OCI-LY7 (cell line): ENCODE data around the gene SMIM11. TPM values are rescaled to one million over a fixed set of nuclear protein-coding genes. Genes with fewer than 3 reads are reported as not detected.
A peak's percentile ranks its signal among the peaks of the same experiment; 100 is the strongest.
"Not testable (repeated sequence)": the region's sequence is repeated elsewhere in the genome, so short reads cannot be mapped to it uniquely, and the experiment has no call there.

ENCODE experiments used
- BruUV-seq: library from RNA; stranded (reverse); fragments of 400-500 nt; replicated peaks from 2 replicates; lab custom pipeline; 2021; lab: Mats Ljungman, UMichigan
- CTCF ChIA-PET: fragments of 300-600 bp; sonication (Branson Sonifier 250); formaldehyde crosslinking; loops from one replicate; lab custom pipeline; 2022; ENCODE audit warnings: antibody characterized with exemption; ENCODE audit not compliant: unreplicated experiment; lab: Charles Lee
- POLR2A ChIA-PET: fragments of 300-600 bp; sonication (Branson Sonifier 250); formaldehyde crosslinking; loops from one replicate; lab custom pipeline; 2022; ENCODE audit warnings: antibody characterized with exemption; lab: Charles Lee
- DNase-seq: peaks from one replicate; pipeline ENCODE4 v3.0.0-alpha.2; 2015; ENCODE audit warnings: low spot score
- H2AFZ ChIP-seq: fragments of 200-600 bp; sonication (generic), shearing (Covaris generic); 2 replicates; pipeline ENCODE4 v1.6.1; 2014; ENCODE audit warnings: mild to moderate bottlenecking, antibody characterized with exemption, low read length, moderate library complexity
- H3K27ac ChIP-seq: fragments of 200-600 bp; sonication (generic); 2 replicates; pipeline ENCODE4 v1.5.1; 2014; ENCODE audit warnings: mixed run types, low read depth, mild to moderate bottlenecking, moderate library complexity, low read length, inconsistent platforms; ENCODE audit not compliant: poor library complexity, severe bottlenecking
- H3K36me3 ChIP-seq: fragments of 200-600 bp; sonication (generic); 2 replicates; pipeline ENCODE4 v1.6.1; 2014; ENCODE audit warnings: mild to moderate bottlenecking, antibody characterized with exemption, low read length, moderate library complexity, mixed read lengths; ENCODE audit not compliant: insufficient read depth
- H3K4me1 ChIP-seq: fragments of 200-600 bp; sonication (generic); 2 replicates; pipeline ENCODE4 v1.5.1; 2014; ENCODE audit warnings: mild to moderate bottlenecking, low read length; ENCODE audit not compliant: insufficient read depth, poor library complexity, severe bottlenecking
- H3K4me2 ChIP-seq: fragments of 200-600 bp; sonication (generic); 2 replicates; pipeline ENCODE4 v1.6.1; 2014; ENCODE audit warnings: mild to moderate bottlenecking, low read length
- H3K4me3 ChIP-seq: fragments of 200-600 bp; sonication (generic); 2 replicates; pipeline ENCODE4 v1.5.1; 2014; ENCODE audit warnings: mild to moderate bottlenecking, low read depth, low read length; ENCODE audit not compliant: poor library complexity, severe bottlenecking
- H3K79me2 ChIP-seq: fragments of 200-600 bp; sonication (generic); 2 replicates; pipeline ENCODE4 v1.6.1; 2016; ENCODE audit warnings: low read depth, mild to moderate bottlenecking, low read length, moderate library complexity, mixed read lengths; ENCODE audit not compliant: insufficient read depth
- H3K9me2 ChIP-seq: fragments of 200-600 bp; sonication (generic); 2 replicates; pipeline ENCODE4 v1.6.1; 2016; ENCODE audit warnings: mild to moderate bottlenecking, low read length, mixed read lengths; ENCODE audit not compliant: insufficient read depth
- H3K9me3 ChIP-seq: fragments of 200-600 bp; sonication (generic); 2 replicates; pipeline ENCODE4 v1.6.1; 2014; ENCODE audit warnings: mild to moderate bottlenecking, mixed run types, low read length, mixed read lengths
- H4K20me1 ChIP-seq: fragments of 200-600 bp; sonication (generic); 2 replicates; pipeline ENCODE4 v1.6.1; 2014; ENCODE audit warnings: mild to moderate bottlenecking, antibody characterized with exemption, low read length, moderate library complexity, mixed read lengths; ENCODE audit not compliant: insufficient read depth
- CTCF ChIP-seq: fragments of 200-600 bp; sonication (generic); conservative IDR thresholded peaks from 2 replicates; pipeline ENCODE4 v1.5.1; 2014; ENCODE audit warnings: mild to moderate bottlenecking, antibody characterized with exemption, low read length, moderate library complexity, mixed read lengths
- EZH2phosphoT487 ChIP-seq: fragments of 200-600 bp; sonication (generic); IDR thresholded peaks from 2 replicates; pipeline ENCODE4 v1.6.1; 2018; ENCODE audit warnings: low read depth, borderline replicate concordance, mild to moderate bottlenecking, mixed run types, antibody characterized with exemption, low read length, moderate library complexity, mixed read lengths
- intact Hi-C: fragments of 100-400 bp; cut with micrococcal nuclease; formaldehyde crosslinking; loops from one replicate; pipeline ENCODE4 v1.10.0; 2022; ENCODE audit not compliant: unreplicated experiment
- total RNA-seq, 2 experiments: library from RNA; depleted of rRNA in 1 of 2; stranded (reverse); fragments of >200 nt in 1 of 2; shearing (Covaris generic) in 1 of 2; gene quantifications; 2 replicates each; pipeline ENCODE4 v1.2.3, GENCODE V29; 2014 to 2022

SMIM11 gene
- total RNA-seq, 2 experiments from 2014 or later, result 3.8 to 6.1 TPM

DNA sequence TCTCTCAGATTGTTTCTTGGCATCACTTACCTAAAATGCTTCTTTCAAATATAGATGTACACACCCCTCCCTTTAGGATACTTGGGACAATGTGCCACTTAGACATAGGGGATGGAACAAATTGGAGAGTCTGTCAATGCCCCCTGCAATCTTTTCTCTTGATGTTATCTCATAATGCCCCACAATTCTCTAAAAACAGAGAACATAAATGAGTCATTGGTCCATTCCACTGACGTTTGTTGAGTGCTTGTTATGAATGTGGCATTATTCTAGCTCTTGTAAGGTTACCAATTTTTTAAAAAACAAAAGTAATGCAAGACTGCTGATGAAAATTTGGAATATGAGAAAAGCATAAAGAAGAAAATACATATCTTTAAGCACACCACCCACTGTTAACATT lies 5.6 kb upstream of the SMIM11 start:
- Histone ChIP-seq H3K79me2 (no peaks in the 10 kb centered on the region), H3K27ac (no peak overlapping the region), H3K4me1 (no peaks in the 10 kb centered on the region), H3K9me3 (no peaks in the 10 kb centered on the region), H3K4me3 (no peak overlapping the region), H3K9me2 (no peaks in the 10 kb centered on the region), H4K20me1 (no peaks in the 10 kb centered on the region), H3K36me3 (no peaks in the 10 kb centered on the region), H2AFZ (no peak overlapping the region), H3K4me2 (no peak overlapping the region)
- ChIA-PET CTCF (no interaction called here), POLR2A (no interaction called here)
- TF ChIP-seq CTCF (no peak), EZH2phosphoT487 (no peak)
- DNase-seq, result no peak
- intact Hi-C loops, result no loop called here
- no TSS peak for BruUV-seq

GRCh38 chr21:34372321-34372720 lies 3.0 kb upstream of the SMIM11 start:
- POLR2A ChIA-PET, result interaction anchor here (2.2 kb wide), 1 partner anchor 10 kb away, joined by 6 read pairs; no protein-coding TSS in a partner anchor
- Histone ChIP-seq H3K36me3 (no peaks in the 10 kb centered on the region), H2AFZ (no peak overlapping the region), H3K9me2 (no peaks in the 10 kb centered on the region), H3K4me1 (no peaks in the 10 kb centered on the region), H3K9me3 (no peaks in the 10 kb centered on the region), H3K79me2 (no peaks in the 10 kb centered on the region), H3K4me3 (no peak overlapping the region), H4K20me1 (no peaks in the 10 kb centered on the region), H3K4me2 (no peak overlapping the region), H3K27ac (no peak overlapping the region)
- CTCF ChIA-PET, result no interaction called here
- no peak for DNase-seq
- intact Hi-C loops, result no loop called here
- TF ChIP-seq EZH2phosphoT487, result no peak
- no peak for TF ChIP-seq CTCF
- no TSS peak for BruUV-seq

DNA sequence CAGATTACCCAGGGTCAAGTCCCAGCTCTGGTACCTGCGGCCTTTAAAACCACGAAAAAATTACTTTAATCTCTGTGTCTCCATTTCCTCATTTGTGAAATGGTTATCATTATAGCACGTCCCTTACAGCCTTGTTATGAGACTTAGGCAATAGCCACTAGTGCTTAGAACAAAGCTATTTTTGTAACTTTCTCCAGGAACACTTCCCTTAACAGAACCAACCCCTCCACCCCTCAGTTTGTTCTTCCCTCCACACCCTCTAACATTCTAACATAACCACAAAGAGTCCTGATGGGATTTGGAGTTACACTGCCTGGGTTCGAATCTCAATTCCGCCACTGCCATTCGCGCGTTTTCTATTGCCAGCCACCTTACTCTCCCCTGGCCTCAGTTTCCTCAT lies 845 bp upstream of the SMIM11 start:
- H3K79me2 ChIP-seq, H4K20me1 ChIP-seq, H3K4me1 ChIP-seq, DNase-seq, POLR2A ChIA-PET, H3K36me3 ChIP-seq, H3K4me3 ChIP-seq, H3K9me3 ChIP-seq, H2AFZ ChIP-seq, intact Hi-C loops, H3K27ac ChIP-seq, H3K9me2 ChIP-seq, BruUV-seq, H3K4me2 ChIP-seq, CTCF ChIA-PET: not testable (repeated sequence)

GRCh38 chr21:34375619-34375972 lies 289 bp downstream of the SMIM11 start:
- H3K27ac ChIP-seq, H3K79me2 ChIP-seq, H3K9me2 ChIP-seq, H2AFZ ChIP-seq, H3K4me1 ChIP-seq, H3K4me2 ChIP-seq, H3K4me3 ChIP-seq, H4K20me1 ChIP-seq, H3K9me3 ChIP-seq, POLR2A ChIA-PET, DNase-seq, CTCF ChIA-PET, H3K36me3 ChIP-seq, intact Hi-C loops: not testable (repeated sequence)
- TSS peak; percentile 78 for BruUV-seq

DNA sequence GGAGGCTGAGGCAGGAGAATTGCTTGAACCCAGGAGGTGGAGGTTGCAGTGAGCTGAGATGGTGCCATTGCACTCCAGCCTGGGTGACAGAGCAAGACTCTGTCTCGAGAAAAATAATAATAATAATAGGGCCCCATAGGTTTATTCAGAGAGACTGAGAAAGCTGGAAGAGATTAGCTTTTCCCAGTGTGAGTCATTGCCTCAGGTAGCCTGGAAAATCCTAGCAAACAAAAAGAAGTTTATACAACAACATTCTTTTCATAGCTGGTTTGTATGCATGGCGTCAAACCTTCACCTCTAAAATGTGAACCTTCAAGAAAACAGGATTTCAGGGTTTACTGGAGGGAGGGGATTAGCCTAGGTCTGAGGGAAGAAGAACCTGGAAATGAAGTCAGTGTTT lies 7.8 kb downstream of the SMIM11 start:
- not testable (repeated sequence) for BruUV-seq, H3K4me1 ChIP-seq, H3K4me3 ChIP-seq

More for the DNA sequence above, 7.8 kb downstream of the SMIM11 start:
- H3K9me2 ChIP-seq, H3K79me2 ChIP-seq, H3K36me3 ChIP-seq, H2AFZ ChIP-seq, POLR2A ChIA-PET, H4K20me1 ChIP-seq, H3K27ac ChIP-seq, H3K9me3 ChIP-seq, H3K4me2 ChIP-seq, CTCF ChIA-PET, DNase-seq, intact Hi-C loops: not testable (repeated sequence)
